Adrenal gland (tissue), 12 donors: ENCODE data around the gene PIK3AP1. TPM values are rescaled to one million over a fixed set of nuclear protein-coding genes. Genes with fewer than 3 reads are reported as not detected.

Source experiments
- polyA plus RNA-seq, 3 donors: library from polyadenylated mRNA; stranded (reverse); fragments of 200-250 nt in 2 of 3; fragments of 350-450 nt in 1 of 3; fragmentation: Illumina TruSeq in 1 of 3; extraction: RNeasy Lipid Tissue Mini Kit (QIAGEN cat#74804) in 1 of 3; gene quantifications; one replicate each; pipeline ENCODE4 v1.2.3, GENCODE V29; 2013 to 2014
- small RNA-seq, 2 donors: library from RNA; depleted of rRNA; stranded (forward); fragments of <200 nt; gene quantifications; one replicate each; pipeline ENCODE3, GENCODE V24; 2016
- total RNA-seq, 9 donors: library from RNA; depleted of rRNA in 4 of 9; stranded (reverse); fragments of >200 nt in 4 of 9; fragments of 120-200 nt in 1 of 9; fragmentation: NEBNext Ultra II Directional in 1 of 9; extraction: Animal tissue kit (Norgen Biotek cat#: 25700) in 1 of 9; gene quantifications; one replicate each; pipeline versions ENCODE4 v1.1.0 to v1.2.4, GENCODE V29; 2013 to 2023
- donor health status: healthy with polysubstance abuse.
- donor health status: Bipolar disorder and iron deficiency.
- donor health status: DM: yes; HTN: yes; CAD: no.
- donor health status: DM: no; HTN: no; CAD: no.
- donor health status: DM: no; HTN: no; CAD: no.
- donor health status: DM: yes; HTN: yes; CAD: no.

Gene PIK3AP1
- total and polyA plus RNA-seq, 12 donors, result 2.0 to 38.5 (median 10.4) TPM

Small RNA genes lying within 50 kb of the gene (small RNA-seq; reads per million reads assigned to genes)
- gene RNA5SP324, result 0 reads per million in 2 donors
- 0 to 0.12 reads per million in 2 donors for gene RNU6-1274P

Other genes with a start within 250 kb of the PIK3AP1 start
- under 1 TPM in 3 of 9 donors, not detected in 6; 0.11 to 0.14 (median 0.14) TPM for gene TLL2, start 206.6 kb downstream of the PIK3AP1 start, total RNA-seq
- gene TLL2, start 206.6 kb downstream of the PIK3AP1 start, polyA plus RNA-seq, result under 1 TPM; 0.10 to 0.40 (median 0.13) TPM
- 100 to 1,000 TPM in 5 of 9 donors, 10 to 100 TPM in 4; 51.2 to 133 (median 114) TPM for gene TM9SF3, start 133.5 kb downstream of the PIK3AP1 start, total RNA-seq
- 100 to 1,000 TPM in 1 of 3 donors, 10 to 100 TPM in 2; 19.9 to 125 (median 24.0) TPM for gene TM9SF3, start 133.5 kb downstream of the PIK3AP1 start, polyA plus RNA-seq
- 10 to 100 TPM in 8 of 9 donors, 1 to 10 TPM in 1; 9.2 to 38.4 (median 22.4) TPM for gene LCOR, start 111.8 kb upstream of the PIK3AP1 start, total RNA-seq
- 1 to 10 TPM; 1.5 to 7.2 (median 5.2) TPM for gene LCOR, start 111.8 kb upstream of the PIK3AP1 start, polyA plus RNA-seq